ENCODE data around the gene RHO.
"Not testable (repeated sequence)": the region's sequence is repeated elsewhere in the genome, so short reads cannot be mapped to it uniquely, and the experiment has no call there.

RHO gene

GRCh38 chr3:129500334-129500658 is 28.1 kb upstream of the RHO start:
- no peak for DNase-seq

GRCh38 chr3:129501630-129502029 is 26.8 kb upstream of the RHO start:
- no peak for DNase-seq

DNA sequence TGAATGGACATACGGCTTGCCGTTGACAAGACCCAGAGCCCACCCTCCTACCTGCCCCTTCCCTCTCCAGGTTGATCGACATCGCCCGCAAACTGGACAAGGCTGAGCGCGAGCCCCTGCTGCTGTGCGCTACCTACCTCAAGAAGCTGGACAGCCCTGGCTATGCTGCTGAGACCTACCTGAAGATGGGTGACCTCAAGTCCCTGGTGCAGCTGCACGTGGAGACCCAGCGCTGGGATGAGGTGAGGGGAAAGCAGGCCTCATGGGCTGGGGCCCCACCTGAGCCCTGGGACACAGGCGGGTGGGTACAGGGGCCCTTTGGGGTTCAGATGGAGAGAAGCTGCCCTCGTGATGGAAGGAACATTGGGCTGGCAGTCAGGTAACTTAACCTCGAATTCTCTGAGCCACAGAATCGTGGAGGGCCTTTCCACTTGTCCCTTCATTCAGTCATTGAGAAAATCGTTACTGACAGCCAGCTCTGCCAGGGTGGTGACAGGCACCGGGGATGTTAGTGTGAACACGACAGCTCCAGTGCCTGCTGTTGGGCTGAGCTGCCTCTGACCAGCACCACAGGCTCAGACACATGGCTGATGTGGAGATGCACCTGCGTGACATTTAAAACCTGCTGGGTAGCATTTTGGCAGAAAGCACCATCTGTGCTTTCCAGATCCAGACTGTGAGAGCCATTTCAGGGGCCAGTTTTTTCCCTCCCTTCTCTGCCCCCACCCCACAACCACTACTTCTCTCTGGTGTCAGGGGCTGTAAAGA is 25.6 kb upstream of the RHO start:
- no peak for DNase-seq

- no peak for DNase-seq
Measured at GRCh38 chr3:129503471-129504291, 24.8 kb upstream of the RHO start.

DNA sequence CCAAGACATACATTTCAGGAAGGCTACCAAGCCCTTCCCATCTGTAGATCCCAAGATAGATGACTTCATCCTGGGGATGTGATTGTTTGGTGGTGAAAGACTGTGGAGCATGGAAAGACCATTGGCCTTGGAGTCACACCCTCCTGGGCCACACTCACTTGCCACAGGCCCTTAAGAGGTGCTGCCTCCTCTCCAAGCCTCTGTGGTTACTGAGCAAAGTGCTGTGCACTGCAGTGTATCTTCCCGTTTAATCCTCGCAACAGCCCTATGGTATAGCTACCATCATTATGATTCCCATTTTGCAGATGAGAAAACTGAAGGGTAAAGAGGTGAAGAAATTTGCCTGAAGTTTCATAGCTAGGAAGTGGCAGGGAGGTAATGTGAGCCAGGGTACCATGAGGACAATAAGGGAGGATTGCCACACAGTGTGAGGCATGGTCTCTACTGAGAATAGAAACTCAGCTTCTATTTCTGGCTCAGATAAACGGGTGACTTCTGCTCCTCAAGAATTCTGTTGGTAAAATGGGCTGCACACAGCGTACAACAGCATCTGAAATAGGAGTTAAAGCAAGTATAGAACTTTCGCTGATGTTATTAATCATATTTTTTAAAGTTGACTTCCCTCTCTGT is 23.9 kb upstream of the RHO start:
- DNase-seq, result no peak

- no peak for DNase-seq
Measured at GRCh38 chr3:129505341-129505740, 23.1 kb upstream of the RHO start.

DNA sequence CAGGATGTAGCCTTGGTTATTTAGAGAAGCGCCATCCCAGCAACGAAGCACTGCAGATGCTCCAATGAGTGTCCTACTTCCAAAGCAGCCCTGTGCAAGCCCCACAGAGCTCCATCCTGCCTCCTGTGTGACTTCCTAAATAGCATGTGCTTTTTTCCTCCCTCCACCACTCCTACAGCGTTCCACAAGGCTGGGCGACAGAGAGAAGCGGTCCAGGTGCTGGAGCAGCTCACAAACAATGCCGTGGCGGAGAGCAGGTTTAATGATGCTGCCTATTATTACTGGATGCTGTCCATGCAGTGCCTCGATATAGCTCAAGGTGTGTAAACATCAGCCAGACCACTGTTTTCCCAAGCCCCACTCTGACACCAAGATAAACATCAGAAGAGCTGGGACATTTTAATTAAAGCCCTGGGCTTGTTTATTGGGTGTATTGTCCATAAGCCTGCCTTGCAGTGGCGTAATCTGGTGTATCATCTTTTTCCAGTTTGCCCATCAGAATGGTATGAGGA is 22.2 kb upstream of the RHO start:
- DNase-seq, result no peak

GRCh38 chr3:129507181-129507831 is 21.1 kb upstream of the RHO start:
- DNase-seq, result no peak

DNA sequence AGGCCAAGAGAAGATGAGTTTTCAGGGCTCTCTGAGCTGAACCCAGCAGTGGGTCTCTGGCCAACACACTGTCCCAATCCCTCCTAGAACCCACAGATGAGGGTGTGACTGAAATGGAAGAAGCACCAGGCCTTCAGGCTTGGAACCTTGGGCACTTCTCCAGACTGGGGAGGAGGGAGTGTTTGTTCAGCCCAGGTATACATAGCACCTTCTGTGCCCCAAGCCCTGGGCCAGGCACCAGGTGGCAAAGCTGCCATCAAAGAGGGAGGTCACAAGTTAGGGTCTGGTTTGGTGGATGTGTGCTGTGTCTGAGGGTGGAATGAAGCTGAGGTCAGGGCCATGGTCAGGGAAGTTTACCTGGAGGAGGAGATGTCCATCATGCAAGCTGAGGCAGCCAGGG is 15.8 kb upstream of the RHO start:
- no peak for DNase-seq

DNA sequence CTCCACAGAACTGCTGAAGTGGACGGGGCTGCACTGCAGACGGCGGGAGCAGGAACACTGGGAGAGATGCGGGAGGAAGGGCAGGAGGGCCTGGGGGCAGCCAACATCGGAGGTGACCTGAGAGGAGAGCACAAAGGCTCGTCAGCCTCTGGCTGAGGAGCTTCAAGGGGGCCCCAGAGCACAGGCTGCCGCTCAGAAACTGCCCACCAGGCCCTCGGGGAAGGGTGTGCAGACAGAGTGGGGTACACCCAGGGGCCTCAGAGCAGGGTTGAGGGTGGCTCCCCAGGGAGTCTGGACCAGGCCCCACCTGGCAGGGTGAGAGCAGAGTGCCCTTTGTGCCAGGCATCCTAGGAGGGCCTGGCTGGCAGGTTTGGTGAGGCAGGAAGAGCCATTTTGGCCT is 14.7 kb upstream of the RHO start:
- no peak for DNase-seq

GRCh38 chr3:129514110-129514509 is 14.3 kb upstream of the RHO start:
- no peak for DNase-seq

DNA sequence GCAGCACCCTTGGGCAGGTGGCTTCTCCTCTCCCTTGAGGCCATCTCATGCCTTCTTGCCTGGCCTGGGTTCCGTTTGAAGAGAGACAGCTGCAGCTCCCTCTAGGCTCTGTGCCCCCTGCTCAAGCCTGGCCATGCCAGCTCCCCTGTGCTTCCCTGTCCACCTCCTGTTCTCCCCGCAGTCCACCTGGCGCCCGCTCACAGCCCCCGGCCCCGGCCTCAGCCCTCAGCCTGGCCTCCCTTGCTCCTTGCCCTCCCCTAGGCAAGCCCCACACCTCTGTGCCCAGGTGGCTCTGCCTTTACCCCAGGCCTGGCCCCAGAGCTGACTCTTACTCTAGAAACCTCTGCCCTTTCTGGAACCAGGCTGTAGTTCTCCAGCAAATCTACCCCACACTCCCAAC is 13.9 kb upstream of the RHO start:
- DNase-seq, result no peak

- not testable (repeated sequence) for DNase-seq
Measured at GRCh38 chr3:129515108-129515820, 13.2 kb upstream of the RHO start.

DNA sequence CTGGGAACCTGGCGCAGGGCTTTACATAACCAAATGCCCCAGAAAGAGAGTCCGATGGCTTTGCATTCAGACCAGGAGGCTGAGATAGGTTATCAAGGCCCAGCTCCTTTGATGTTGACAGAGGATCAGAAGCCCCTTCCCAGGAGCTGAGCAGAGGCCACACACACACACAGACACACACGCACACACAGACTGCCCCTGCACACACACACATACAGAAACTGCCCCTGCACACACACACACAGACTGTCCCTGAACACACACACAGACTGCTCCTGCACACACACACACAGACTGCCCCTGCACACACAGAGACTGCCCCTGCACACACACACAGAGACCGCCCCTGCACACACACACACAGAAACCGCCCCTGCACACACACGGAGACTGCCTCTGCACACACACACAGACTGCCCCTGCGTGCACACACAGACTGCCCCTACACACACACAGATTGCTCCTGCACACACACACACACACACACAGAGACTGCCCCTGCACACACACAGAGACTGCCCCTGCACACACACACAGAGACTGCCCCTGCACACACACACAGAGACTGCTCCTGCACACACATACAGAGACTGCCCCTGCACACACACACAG is 12.5 kb upstream of the RHO start:
- DNase-seq, result not testable (repeated sequence)

GRCh38 chr3:129517516-129517915 is 10.9 kb upstream of the RHO start:
- DNase-seq, result no peak

GRCh38 chr3:129518038-129518561 is 10.3 kb upstream of the RHO start:
- no peak for DNase-seq

DNA sequence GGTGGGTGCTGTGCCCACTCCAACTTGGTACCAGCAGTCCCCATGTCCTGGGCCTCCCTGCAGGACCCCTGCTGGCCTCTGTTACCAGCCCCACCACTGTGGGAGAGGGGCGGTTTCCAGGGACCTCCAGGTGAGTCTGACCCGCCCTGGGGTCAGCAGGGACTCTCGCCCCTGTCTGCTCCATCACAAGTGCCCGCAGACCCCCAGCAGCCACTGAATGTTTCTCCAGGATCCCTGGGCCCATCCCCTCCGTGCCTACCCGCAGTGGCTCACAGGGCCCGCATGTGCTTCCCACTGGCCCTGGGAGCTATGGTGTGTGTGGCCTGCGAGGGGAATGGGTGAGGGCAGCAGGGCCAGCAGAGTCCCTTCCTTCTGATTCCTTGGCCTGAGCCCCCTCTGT is 9.9 kb upstream of the RHO start:
- no peak for DNase-seq

DNA sequence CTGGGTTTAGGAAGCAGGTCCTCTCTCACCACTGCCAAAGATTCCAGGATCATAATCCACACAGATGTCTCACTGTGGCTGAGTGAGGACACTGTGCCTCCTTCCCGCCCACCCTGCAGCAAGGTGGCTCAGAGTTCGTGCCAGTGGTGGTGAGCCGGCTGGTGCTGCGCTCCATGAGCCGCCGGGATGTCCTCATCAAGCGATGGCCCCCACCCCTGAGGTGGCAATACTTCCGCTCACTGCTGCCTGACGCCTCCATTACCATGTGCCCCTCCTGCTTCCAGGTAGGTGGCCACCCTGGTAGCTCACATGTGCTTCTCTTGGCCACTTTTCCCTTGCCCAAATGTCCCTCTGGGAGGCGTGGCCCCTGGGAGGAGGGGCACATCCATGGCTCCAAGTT is 9.0 kb upstream of the RHO start:
- no peak for DNase-seq

DNA sequence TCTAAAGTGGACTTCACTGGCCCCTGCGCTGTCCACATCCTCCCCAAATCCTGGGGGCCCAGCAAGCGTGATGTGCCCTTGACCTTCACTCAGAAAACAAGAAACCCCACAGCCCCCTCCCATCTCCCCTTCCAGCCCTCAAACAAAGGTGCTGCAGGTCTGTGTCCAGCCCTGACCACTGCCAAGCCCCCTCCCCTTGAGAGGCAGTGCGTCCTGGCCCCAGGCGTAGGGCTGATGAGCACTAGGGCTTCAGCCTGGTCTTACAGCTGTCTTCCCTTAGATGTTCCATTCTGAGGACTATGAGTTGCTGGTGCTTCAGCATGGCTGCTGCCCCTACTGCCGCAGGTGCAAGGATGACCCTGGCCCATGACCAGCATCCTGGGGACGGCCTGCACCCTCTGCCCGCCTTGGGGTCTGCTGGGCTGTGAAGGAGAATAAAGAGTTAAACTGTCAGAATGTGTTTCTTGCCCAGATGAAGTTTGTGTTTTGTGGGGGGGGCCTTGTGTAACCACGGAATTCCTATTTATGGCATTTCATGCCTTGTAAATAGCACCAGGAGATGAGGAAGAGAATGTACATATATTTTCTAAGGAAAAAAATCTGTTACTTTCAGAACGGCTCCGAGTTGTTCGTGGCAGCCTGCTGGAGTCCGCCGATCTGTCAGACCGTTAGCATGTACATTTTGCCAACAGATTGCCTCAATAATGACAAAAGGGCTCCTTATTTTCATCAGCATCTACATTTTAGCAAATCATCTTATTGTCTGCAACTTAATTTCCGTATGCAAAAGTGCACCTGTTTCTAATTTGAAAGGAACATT is 8.3 kb upstream of the RHO start:
- no peak for DNase-seq

DNA sequence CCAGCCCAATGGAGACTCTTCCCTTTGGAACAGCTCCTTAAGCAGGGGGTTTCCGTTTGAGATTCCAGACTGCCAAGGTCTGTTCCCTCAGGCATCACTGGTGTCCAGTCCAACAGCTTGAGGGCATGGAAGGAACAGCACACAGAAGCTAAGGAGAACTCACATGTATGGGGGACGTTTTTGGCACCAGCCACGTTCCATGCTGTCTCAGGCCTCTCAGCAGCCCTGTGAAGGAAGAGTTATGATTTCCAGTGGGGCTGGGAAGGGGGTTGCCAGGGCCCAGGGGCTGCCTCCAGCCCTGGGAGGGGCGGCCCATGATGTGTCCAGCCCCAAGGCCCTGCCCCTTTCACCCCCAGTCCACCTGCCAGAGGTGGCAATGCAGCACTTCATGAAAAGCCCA is 7.5 kb upstream of the RHO start:
- DNase-seq, result no peak

DNA sequence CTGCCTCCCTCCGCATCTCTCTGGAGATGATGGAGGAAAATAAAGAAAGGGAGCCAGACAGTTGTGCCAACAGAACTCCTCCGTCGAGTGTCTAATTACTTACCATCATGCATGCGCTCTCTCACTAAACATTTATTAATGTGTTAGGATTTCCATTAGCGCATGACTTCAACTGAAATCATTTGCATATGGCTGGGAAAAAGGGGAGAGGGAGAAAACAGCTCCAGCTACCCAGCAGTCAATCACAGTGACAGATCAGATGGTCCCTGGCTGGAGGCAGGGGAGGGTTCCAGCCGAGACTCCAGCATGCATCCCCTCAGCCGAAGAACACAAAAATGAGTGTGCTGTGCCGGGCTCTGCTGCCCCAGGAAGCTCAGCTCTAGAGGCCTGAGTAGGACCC is 6.8 kb upstream of the RHO start:
- no peak for DNase-seq
